DOHH2 (cell line): Measurements from ENCODE around the gene DCTD.

Experiments used
- H3F3A ChIP-seq: fragments of 200-600 bp; sonication (generic), shearing (Covaris generic); 2 replicates; pipeline ENCODE4 v1.6.0; 2016; ENCODE audit warnings: antibody characterized with exemption, mild to moderate bottlenecking; ENCODE audit not compliant: control insufficient read depth, insufficient read depth
- H3K27ac ChIP-seq: fragments of 200-600 bp; sonication (generic); 2 replicates; pipeline ENCODE4 v1.5.1; 2014; ENCODE audit warnings: low read depth, mild to moderate bottlenecking, low read length, moderate library complexity
- H3K27me3 ChIP-seq: fragments of 200-600 bp; sonication (generic); 2 replicates; pipeline ENCODE4 v1.6.1; 2014; ENCODE audit warnings: mild to moderate bottlenecking, low read length, mixed read lengths; ENCODE audit not compliant: control insufficient read depth
- H3K36me3 ChIP-seq: fragments of 200-600 bp; sonication (generic); 2 replicates; pipeline ENCODE4 v1.6.1; 2014; ENCODE audit warnings: mild to moderate bottlenecking, low read length, moderate library complexity, mixed read lengths; ENCODE audit not compliant: control insufficient read depth
- H3K4me1 ChIP-seq: fragments of 200-600 bp; sonication (generic); 2 replicates; pipeline ENCODE4 v1.6.1; 2014; ENCODE audit warnings: mild to moderate bottlenecking, low read length, mixed read lengths; ENCODE audit not compliant: control insufficient read depth
- H3K4me2 ChIP-seq: fragments of 200-600 bp; sonication (generic); 2 replicates; pipeline ENCODE4 v1.6.0; 2014; ENCODE audit warnings: mild to moderate bottlenecking, low read length, moderate library complexity
- H3K4me3 ChIP-seq: fragments of 200-600 bp; sonication (generic); 2 replicates; pipeline ENCODE4 v1.5.1; 2014; ENCODE audit warnings: mild to moderate bottlenecking, low read length, mixed read lengths
- H3K79me2 ChIP-seq: fragments of 200-600 bp; sonication (generic); 2 replicates; pipeline ENCODE4 v1.6.1; 2014; ENCODE audit warnings: mild to moderate bottlenecking, low read length, mixed read lengths; ENCODE audit not compliant: control insufficient read depth
- H3K9me2 ChIP-seq: fragments of 200-600 bp; sonication (generic); replicated peaks from 2 replicates; pipeline ENCODE4 v1.6.1; 2014; ENCODE audit warnings: mild to moderate bottlenecking, low read length, mixed read lengths; ENCODE audit not compliant: control insufficient read depth
- H3K9me3 ChIP-seq: fragments of 200-600 bp; sonication (generic); 2 replicates; pipeline ENCODE4 v1.6.1; 2014; ENCODE audit warnings: antibody characterized with exemption, low read length, mixed read lengths; ENCODE audit not compliant: control insufficient read depth, insufficient read depth
- H4K20me1 ChIP-seq: fragments of 200-600 bp; sonication (generic); 2 replicates; pipeline ENCODE4 v1.6.0; 2014; ENCODE audit warnings: low read depth, mild to moderate bottlenecking, antibody characterized with exemption, low read length, moderate library complexity; ENCODE audit not compliant: control insufficient read depth, insufficient read depth
- EZH2phosphoT487 ChIP-seq: fragments of 200-600 bp; sonication (generic); IDR thresholded peaks from 2 replicates; pipeline ENCODE4 v1.6.1; 2017; ENCODE audit warnings: borderline replicate concordance, mild to moderate bottlenecking, antibody characterized with exemption, low read length, moderate library complexity, mixed read lengths
- TF ChIP-seq, protein P1 (sequence below): fragments of 200-600 bp; sonication (generic); IDR thresholded peaks from one replicate; pipeline ENCODE4 v1.5.1; 2014; ENCODE audit warnings: antibody characterized with exemption, mild to moderate bottlenecking, low read depth, low read length; ENCODE audit not compliant: poor library complexity, severe bottlenecking

Gene DCTD

DNA sequence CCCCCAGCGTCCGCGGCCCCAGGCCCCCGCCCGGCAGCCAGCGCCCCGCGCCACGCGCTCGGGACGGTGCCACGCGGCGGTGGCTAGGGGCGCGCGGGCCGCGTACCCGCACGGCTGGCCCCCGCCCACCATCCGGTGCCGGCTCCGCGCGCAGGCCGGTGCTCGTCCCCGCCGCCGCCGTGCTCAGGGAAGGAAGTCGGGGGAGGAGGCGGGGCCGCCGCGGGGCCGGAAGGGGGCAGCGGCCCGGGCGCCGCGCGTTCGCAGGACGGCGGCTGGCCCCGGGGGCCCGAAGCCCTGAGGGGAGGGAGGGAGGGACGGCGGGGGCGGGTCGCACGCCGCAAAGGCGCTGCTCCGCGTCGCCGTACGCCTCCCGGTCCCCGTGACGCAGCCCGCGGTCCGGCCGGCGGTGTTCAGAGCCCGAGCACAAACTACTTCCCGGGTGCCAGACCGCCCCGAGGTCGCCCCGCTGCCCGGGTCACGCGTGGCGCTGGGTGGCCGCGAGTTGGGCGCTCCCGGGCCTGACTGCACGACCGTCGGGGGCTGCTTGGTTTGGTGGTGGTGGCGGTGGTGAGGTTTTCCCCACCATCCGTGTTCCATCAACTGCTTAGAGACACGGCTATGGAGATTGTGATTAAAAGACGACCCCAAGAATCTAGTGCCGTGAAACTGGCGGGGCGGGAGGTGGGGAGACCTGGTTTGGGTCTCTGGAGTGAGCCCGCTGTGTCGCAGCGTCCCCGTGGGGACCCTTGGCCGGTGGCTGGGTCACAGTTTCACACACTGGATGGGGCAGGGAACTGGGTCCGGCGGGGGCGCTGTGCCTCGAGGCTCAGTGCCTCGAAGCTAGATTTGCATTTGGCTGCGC is at the start of gene DCTD:
DCTD (minus strand) TSS at position 205 of the 862 bp plus-strand sequence. CDS start 1,818 bp downstream, outside the sequence.
- Histone ChIP-seq H3K9me2 (no peaks in the 10 kb centered on the region), H3K27ac (peak within 1 kb of the TSS; percentile 62), H3K4me3 (peak within 1 kb of the TSS; percentile 86), H3F3A (no peaks in the 10 kb centered on the region), H3K9me3 (no peaks in the 10 kb centered on the region), H4K20me1 (no peaks in the 10 kb centered on the region), H3K36me3 (no peaks in the 10 kb centered on the region; the same call in 1 of the 2 replicates), H3K4me2 (peak within 1 kb of the TSS; percentile 98), H3K79me2 (no peaks in the 10 kb centered on the region), H3K27me3 (peaks cover 26% of the 10 kb centered on the region), H3K4me1 (peaks cover 29% of the 10 kb centered on the region)
- TF ChIP-seq EZH2phosphoT487: no peak
- TF ChIP-seq, protein P1, sequence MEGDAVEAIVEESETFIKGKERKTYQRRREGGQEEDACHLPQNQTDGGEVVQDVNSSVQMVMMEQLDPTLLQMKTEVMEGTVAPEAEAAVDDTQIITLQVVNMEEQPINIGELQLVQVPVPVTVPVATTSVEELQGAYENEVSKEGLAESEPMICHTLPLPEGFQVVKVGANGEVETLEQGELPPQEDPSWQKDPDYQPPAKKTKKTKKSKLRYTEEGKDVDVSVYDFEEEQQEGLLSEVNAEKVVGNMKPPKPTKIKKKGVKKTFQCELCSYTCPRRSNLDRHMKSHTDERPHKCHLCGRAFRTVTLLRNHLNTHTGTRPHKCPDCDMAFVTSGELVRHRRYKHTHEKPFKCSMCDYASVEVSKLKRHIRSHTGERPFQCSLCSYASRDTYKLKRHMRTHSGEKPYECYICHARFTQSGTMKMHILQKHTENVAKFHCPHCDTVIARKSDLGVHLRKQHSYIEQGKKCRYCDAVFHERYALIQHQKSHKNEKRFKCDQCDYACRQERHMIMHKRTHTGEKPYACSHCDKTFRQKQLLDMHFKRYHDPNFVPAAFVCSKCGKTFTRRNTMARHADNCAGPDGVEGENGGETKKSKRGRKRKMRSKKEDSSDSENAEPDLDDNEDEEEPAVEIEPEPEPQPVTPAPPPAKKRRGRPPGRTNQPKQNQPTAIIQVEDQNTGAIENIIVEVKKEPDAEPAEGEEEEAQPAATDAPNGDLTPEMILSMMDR: peak; percentile 74

DNA sequence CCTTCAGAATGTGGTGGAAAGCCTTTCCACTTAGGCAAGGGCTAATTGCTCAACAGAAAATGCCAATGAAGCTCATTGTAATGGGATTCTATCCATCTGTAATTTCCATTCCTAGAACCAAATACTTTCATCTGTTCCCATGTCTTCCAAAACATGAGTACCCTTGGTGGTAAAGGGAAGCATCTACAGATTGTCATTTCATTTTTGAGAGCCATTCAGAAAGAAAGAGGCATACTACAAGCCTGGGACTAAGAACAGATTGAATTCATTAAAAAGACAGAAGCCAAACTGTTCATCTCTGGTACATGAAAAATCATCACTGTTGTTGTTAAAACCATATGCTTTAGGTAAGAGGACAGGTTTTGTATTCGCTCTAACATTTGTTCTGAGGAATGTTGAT is 43.6 kb upstream of the DCTD start:
- TF ChIP-seq, protein P1: no peak
- TF ChIP-seq EZH2phosphoT487: no peak
- Histone ChIP-seq H3K4me3 (no peak overlapping the region), H3K36me3 (no peaks in the 10 kb centered on the region)

DNA sequence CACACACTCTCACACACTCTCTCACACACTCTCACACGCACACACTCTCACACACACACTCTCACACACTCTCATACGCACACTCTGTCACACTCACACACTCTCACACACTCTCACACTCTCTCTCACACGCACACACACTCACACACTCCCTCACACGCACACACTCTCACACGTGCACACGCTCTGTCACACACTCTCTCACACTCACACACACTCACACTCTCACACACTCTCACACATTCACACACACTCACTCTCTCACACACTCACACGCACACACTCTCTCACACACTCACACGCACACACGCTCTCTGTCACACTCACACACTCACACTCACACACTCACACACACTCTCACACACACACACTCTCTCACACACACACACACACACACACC is 43.0 kb upstream of the DCTD start:
- no peaks in the 10 kb centered on the region for H4K20me1 ChIP-seq
- TF ChIP-seq, protein P1: no peak
- TF ChIP-seq EZH2phosphoT487: no peak
- H3K4me2 ChIP-seq: no peak overlapping the region

More for the DNA sequence above, 43.6 kb upstream of the DCTD start:
- H3K79me2 ChIP-seq: no peaks in the 10 kb centered on the region
- H3K27me3 ChIP-seq: no peaks in the 10 kb centered on the region
- no peak overlapping the region for H3K4me2 ChIP-seq
- H4K20me1 ChIP-seq: no peaks in the 10 kb centered on the region
- H3K9me3 ChIP-seq: no peaks in the 10 kb centered on the region; the same call in 1 of the 2 replicates
- H3K27ac ChIP-seq: no peak overlapping the region
- H3K9me2 ChIP-seq: no peaks in the 10 kb centered on the region
- no peaks in the 10 kb centered on the region for H3F3A ChIP-seq
- H3K4me1 ChIP-seq: no peaks in the 10 kb centered on the region

More for the DNA sequence above, 43.0 kb upstream of the DCTD start:
- Histone ChIP-seq H3K9me3 (no peaks in the 10 kb centered on the region; the same call in 1 of the 2 replicates), H3K9me2 (no peaks in the 10 kb centered on the region), H3K4me3 (no peak overlapping the region), H3K27me3 (no peaks in the 10 kb centered on the region), H3K27ac (no peak overlapping the region), H3K79me2 (no peaks in the 10 kb centered on the region), H3K36me3 (no peaks in the 10 kb centered on the region), H3F3A (no peaks in the 10 kb centered on the region), H3K4me1 (no peaks in the 10 kb centered on the region)
